NT2/D1 (cell line): ENCODE data around the gene POU4F1.

Experiments
- SUZ12 ChIP-seq: IDR thresholded peaks from 2 replicates; pipeline ENCODE4 v1.6.1; 2011; ENCODE audit not compliant: insufficient read length, insufficient read depth; ENCODE audit errors: extremely low read depth
- YY1 ChIP-seq: IDR thresholded peaks from 2 replicates; pipeline ENCODE4 v1.6.1; 2011; ENCODE audit not compliant: insufficient read length, insufficient read depth
- ZNF274 ChIP-seq: IDR thresholded peaks from 2 replicates; pipeline ENCODE4 v1.6.1; 2011; ENCODE audit warnings: mild to moderate bottlenecking, low read depth, low read length

DNA sequence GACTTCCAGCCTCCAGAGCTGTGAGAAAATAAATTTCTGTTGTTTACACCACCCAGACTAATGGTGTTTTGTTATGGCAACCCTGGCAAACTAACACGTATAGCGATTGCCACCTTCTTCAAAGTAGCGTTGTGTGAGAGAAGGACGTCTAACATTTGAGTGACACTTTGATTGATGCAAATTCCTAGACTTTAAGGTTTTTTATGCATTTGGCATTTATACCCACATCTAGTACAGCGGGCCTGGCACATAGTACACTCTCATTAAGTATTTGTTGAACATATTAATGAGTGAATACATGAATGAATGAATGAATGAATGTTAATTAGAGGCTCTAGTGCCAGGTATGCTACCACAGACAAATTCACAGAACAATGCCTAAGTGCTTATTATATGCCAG lies 36.7 kb downstream of the POU4F1 start:
- no peak for TF ChIP-seq YY1
- no peak for TF ChIP-seq ZNF274
- no peak for TF ChIP-seq SUZ12
